Measurements from ENCODE around the gene GRID1. TPM values are rescaled to one million over a fixed set of nuclear protein-coding genes. Genes with fewer than 3 reads are reported as not detected.

Gene GRID1
- total RNA-seq, 4 donors from 2014 or later, result 0.35 to 10.7 (median 1.3) TPM

DNA sequence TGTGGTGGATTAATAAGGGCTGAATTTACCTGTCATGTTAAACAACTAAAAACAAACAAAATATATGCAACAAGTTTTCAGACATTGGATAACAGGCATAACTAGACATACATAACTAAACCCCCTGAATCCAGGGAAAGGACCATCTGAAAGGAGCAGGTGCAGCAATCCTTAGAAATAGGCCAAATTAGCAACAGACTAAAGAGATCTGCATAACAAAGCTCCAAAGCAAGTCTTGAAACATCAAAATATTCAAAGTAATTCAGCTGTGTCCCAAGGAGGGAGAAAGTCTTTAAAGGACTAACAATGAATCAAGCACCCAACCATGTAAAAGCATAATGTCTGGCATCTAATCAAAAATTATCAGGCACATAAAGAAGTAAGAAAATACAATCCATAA lies 475.1 kb downstream of the GRID1 start:
- H3K27ac ChIP-seq, result no peak overlapping the region
- H3K27me3 ChIP-seq, result no peaks in the 10 kb centered on the region
- DNase-seq, result no peak
- H3K4me1 ChIP-seq, result no peaks in the 10 kb centered on the region
- H3K4me3 ChIP-seq, result no peak overlapping the region
- no peaks in the 10 kb centered on the region for H3K36me3 ChIP-seq
- no peaks in the 10 kb centered on the region for H3K9me3 ChIP-seq
- TF ChIP-seq, protein P1, sequence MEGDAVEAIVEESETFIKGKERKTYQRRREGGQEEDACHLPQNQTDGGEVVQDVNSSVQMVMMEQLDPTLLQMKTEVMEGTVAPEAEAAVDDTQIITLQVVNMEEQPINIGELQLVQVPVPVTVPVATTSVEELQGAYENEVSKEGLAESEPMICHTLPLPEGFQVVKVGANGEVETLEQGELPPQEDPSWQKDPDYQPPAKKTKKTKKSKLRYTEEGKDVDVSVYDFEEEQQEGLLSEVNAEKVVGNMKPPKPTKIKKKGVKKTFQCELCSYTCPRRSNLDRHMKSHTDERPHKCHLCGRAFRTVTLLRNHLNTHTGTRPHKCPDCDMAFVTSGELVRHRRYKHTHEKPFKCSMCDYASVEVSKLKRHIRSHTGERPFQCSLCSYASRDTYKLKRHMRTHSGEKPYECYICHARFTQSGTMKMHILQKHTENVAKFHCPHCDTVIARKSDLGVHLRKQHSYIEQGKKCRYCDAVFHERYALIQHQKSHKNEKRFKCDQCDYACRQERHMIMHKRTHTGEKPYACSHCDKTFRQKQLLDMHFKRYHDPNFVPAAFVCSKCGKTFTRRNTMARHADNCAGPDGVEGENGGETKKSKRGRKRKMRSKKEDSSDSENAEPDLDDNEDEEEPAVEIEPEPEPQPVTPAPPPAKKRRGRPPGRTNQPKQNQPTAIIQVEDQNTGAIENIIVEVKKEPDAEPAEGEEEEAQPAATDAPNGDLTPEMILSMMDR (IDR thresholded peaks at IDR 0.05), result no peak
- TF ChIP-seq POLR2A (IDR thresholded peaks at IDR 0.05), result no peak

DNA sequence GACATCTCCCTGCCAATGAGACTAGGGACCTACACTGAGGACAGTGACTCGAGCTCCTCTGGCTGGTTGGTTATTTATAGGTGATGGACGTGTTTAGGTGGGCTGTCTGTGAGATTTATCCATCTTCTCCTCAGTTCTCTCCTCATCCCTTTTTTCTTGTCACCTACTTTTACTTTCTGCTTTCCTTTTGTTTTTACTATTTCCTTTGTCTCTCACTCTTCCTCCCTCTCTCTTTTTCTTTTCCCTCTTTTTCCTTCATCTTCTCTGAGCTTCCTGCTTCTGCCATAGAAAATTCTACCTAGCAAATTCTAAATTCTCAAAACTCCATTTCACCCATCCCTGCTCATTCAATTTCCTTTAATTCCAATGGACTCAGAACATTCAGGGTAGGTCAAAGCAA lies 478.0 kb downstream of the GRID1 start:
- TF ChIP-seq POLR2A (IDR thresholded peaks at IDR 0.05), result no peak
- TF ChIP-seq, protein P1 (IDR thresholded peaks at IDR 0.05), result no peak
- H3K9me3 ChIP-seq, result no peaks in the 10 kb centered on the region
- H3K27ac ChIP-seq, result no peak overlapping the region
- no peak for DNase-seq
- no peaks in the 10 kb centered on the region for H3K36me3 ChIP-seq
- H3K4me3 ChIP-seq, result no peak overlapping the region
- H3K27me3 ChIP-seq, result no peaks in the 10 kb centered on the region
- H3K4me1 ChIP-seq, result no peaks in the 10 kb centered on the region

DNA sequence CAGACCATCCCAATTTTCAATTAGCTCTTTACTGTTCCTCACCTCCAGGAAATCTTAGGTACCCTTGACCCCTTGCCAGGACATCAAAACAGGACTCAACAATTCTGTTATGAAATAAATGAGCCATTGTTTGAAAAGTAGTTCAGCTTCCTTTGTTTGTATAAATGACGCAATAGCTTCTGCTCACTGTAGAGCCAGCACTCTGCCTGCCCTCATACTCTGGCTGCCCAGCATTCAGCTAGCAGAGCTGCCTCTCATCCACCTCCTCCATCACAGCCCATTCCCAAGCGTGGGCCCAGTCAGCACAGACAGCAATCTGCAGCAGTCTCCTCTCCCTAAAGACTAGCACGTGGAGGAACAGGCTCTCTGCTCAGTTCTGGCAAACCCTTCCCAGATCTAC lies 478.6 kb downstream of the GRID1 start:
- DNase-seq, result no peak
- no peak overlapping the region for H3K4me3 ChIP-seq
- H3K4me1 ChIP-seq, result no peaks in the 10 kb centered on the region
- H3K27me3 ChIP-seq, result no peaks in the 10 kb centered on the region
- H3K36me3 ChIP-seq, result no peaks in the 10 kb centered on the region
- no peaks in the 10 kb centered on the region for H3K9me3 ChIP-seq
- TF ChIP-seq, protein P1 (IDR thresholded peaks at IDR 0.05), result no peak
- no peak for TF ChIP-seq POLR2A (IDR thresholded peaks at IDR 0.05)
- no peak overlapping the region for H3K27ac ChIP-seq

DNA sequence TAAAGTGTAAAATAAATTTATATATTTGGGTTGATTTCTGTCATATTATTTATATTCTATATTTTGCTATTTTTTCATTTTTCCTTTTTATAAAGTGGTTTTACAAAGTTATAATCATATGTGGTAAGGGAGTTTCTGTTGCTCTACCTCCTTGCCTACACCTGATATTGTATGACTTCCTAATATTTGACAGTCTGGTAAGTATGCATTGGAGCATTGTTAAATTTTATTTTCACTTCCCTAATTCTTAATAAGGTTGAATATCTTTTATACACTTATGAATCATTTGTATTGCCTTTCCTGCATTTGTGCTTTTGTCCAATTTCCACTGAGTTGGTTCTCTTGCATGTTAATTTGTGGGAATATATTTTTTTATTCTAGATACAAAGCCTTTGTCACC lies 492.4 kb downstream of the GRID1 start:
- no peaks in the 10 kb centered on the region for H3K36me3 ChIP-seq
- no peak overlapping the region for H3K4me3 ChIP-seq
- TF ChIP-seq POLR2A (IDR thresholded peaks at IDR 0.05), result no peak
- TF ChIP-seq, protein P1 (IDR thresholded peaks at IDR 0.05), result no peak
- no peak for DNase-seq
- H3K27ac ChIP-seq, result no peak overlapping the region
- H3K9me3 ChIP-seq, result no peaks in the 10 kb centered on the region
- H3K27me3 ChIP-seq, result no peaks in the 10 kb centered on the region
- H3K4me1 ChIP-seq, result no peaks in the 10 kb centered on the region

DNA sequence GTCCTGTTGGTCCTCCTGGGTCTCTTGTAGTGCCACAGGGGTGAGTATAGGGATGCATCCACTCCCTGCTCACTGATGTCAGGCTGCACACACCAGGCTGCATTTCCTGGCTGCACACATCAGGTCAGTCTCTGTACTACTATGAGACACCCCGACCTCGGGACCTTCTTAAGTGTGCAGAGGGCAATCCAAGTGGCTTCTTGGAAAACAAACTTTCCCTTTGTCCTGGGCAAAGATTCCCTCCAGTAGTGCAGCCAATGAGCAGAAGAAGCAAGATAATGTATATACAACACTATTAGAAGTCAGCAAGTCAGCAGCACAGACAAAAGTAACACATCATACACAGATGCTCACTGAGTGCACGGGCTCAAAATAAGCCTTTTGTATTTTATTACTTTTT lies 493.5 kb downstream of the GRID1 start:
- Histone ChIP-seq H3K9me3 (no peaks in the 10 kb centered on the region), H3K27me3 (no peaks in the 10 kb centered on the region), H3K4me1 (no peaks in the 10 kb centered on the region), H3K36me3 (no peaks in the 10 kb centered on the region), H3K4me3 (no peak overlapping the region), H3K27ac (no peak overlapping the region)
- TF ChIP-seq POLR2A (IDR thresholded peaks at IDR 0.05), result no peak
- TF ChIP-seq, protein P1 (IDR thresholded peaks at IDR 0.05), result no peak
- DNase-seq, result no peak

Data from Peyer's patch (tissue), 4 donors.